Head of caudate nucleus (tissue), 42 donors: ENCODE data around the gene ADAMTS16.
A peak's percentile ranks its signal among the peaks of the same experiment; 100 is the strongest.

ENCODE experiments used
- DNase-seq, 42 donors: peaks; one replicate each; pipeline versions ENCODE4 v3.0.0 to v3.0.0-alpha.2; 2020 to 2021; ENCODE audit warnings: mixed read lengths in 7 of 42
- intact Hi-C: fragments of 100-400 bp; cut with DNase I; formaldehyde crosslinking; loops from one replicate; pipeline ENCODE4 v1.15.0; 2022

The ADAMTS16 gene

DNA sequence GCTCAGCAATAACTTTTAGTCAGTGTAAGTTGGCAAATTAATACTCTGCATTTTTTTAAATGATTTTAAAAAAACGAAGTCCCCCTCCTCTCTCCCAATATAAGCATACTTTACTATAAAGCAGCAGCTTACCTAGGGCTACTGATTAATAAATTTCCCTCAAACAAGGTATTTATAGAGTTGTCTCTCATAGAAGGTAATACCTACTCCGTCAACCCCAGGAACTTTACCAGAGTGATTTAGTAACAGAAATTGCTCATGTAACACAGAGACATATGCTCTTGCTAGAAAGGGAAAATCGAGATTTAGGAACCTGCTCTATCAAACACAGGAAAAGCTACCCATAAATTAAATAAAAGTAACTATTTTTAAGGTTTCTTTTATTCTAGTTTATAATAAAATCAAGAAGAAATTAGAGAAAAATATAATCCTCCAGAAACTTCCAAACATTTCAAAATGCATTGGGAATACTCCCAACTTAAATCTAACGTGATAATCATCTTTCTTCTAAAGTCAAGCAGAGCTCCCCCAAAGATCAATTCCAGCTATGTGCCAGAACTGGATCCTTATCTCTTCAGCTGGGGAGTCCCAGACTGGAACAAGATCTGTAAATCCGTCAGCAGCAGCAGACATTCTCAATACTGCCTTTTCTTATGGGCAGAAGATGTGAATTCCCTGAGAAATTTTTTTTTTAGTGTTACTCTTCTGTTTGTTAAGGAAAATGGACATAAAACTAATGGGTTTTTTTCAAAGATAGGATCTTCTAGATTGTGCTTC, 69.6 kb downstream of the ADAMTS16 start:
- intact Hi-C loops: no loop called here
- DNase-seq: no peak

DNA sequence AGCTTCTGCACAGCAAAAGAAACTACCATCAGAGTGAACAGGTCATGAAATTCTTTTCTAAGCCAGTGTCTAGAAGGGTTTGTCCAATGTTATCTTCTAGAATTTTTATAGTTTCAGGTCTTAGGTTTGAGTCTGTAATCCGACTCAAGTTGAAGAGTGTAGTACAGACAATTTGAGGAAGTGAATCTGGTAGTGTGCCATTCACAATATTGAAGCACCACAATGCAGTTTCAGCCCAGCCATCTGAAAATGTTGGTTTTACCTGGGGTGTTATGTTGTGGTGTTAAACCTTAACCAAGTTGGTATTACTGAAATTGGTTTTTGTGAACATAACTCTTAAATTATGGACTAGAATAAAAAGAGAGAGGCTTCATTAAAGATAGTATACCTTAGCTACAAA, 77.2 kb downstream of the ADAMTS16 start:
- intact Hi-C loops: no loop called here
- DNase-seq: no peak

DNA sequence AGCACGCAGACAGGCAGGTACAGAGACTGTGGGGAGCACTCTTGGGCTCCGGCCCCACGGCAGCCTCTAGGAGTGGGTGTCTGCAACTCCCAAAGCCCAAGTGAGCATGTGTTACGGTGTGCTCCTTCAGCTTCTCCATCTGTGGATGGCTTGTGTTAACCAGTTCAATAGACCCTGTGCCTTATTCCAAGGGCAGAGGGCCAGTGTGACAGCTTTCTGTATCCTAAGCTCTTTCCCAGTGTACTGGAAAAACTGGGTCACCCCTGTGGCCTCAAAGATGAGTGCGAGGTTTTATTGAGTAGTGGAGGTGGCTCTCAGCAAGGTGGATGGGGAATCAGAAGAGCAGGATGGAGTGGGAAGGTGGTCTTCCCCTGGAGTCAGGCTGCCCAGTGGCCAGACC, 78.3 kb downstream of the ADAMTS16 start:
- no peak for DNase-seq
- intact Hi-C loops: no loop called here

DNA sequence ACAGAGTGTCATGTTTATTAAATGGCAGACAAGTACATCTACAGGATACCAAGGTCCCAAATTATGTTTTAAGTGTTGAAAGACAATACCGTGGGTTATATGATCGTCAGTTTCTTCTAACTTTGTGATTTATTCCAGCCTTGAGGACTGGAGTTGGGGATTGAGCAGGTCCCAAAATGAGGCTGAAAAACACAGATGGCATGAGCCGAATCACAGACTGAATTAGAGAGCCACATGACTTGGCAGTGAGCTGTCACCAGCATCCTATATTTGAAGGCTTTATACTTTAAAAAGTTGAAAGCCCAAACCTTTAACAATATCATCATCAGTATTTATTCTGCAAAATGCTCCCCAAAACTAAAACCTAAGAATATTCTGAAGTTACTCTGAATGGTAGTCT, 79.4 kb downstream of the ADAMTS16 start:
- intact Hi-C loops: no loop called here

DNA sequence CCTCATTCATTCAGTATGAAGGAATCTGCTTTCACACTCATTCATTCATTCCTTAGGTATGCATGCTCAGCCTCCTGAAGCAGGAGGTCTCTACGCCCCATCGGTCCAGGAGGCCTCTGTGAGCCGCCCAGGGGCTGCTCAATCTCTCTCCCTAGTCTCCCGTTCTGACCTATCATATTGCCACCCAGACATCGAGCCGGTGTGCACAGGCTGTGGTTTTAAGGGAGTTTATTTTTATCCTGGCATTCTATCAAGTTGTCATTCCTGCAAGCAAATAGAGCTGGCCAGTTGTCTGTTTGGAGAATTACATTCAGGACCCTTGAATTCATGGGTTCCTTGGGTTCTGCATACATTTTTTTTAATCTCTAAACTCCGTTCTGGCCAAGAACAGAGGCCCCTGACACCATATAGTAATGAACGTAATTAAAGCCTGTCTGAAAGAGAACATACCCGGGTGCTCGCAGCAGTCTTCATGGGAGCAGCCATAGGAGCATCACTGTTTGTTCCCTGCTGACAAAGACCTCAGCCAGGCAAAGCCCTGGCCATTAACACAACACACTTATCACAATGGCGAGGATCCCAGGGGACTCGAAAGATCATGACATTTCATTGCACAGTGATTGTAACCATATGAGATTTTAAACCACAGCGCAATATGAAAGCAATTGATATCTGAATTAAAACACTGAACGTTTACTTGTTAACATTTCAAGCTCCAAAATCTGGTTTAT, 80.9 kb downstream of the ADAMTS16 start:
- intact Hi-C loops: no loop called here
- DNase-seq: no peak

More for the DNA sequence above, 79.4 kb downstream of the ADAMTS16 start:
- no peak for DNase-seq

DNA sequence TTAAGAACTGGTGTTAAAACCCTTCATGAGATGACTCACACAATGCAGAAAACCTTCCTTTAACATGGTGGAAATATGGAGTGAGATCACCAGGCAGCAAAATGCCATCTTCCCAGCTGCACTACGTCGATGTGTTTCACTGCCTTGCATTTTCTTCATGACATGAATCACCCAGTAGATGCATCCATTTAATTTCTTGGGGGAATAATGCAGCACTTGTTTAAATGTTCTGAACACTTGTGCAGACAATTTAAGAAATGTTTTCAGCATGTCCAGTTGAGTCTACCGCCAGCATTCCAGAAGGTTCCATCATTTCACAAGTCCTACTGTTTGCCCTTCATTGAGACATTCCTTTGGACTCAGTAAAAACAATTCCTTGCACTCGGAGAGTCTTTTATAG, 81.6 kb downstream of the ADAMTS16 start:
- intact Hi-C loops: no loop called here
- no peak for DNase-seq

DNA sequence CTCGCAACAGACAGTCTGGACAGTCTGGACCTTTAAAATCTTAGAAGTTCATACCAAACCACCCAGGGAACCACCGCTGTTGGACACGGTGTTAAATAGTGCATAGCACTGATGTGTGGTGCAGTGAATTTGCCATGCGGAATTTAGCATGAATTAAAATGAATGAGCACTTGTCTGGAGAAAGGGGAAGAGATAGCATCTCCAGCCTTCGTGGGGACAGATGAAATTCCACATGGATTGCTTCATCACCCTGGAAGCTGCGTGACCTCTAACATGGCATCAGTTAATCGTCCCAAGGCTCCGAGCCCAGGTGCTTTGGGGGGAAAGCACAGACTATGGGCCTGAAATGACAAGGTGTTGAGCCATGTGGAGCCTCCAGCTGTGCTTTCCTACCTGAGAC, 91.4 kb downstream of the ADAMTS16 start:
- no peak for DNase-seq
- intact Hi-C loops: no loop called here

DNA sequence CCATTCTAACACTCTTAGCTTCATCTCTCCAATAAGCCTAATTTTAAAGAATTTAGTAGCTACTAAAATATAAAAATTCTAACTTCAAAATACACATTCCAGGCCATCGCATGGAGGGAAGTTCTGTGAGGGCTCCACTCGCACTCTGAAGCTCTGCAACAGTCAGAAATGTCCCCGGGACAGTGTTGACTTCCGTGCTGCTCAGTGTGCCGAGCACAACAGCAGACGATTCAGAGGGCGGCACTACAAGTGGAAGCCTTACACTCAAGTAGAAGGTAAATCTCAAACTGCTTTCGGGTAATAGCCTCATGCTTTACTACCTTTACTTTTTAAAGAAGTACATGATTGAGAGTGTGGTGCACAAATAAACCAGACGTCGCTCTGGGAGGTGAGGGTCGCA, 94.8 kb downstream of the ADAMTS16 start:
- DNase-seq: no peak
- intact Hi-C loops: no loop called here

DNA sequence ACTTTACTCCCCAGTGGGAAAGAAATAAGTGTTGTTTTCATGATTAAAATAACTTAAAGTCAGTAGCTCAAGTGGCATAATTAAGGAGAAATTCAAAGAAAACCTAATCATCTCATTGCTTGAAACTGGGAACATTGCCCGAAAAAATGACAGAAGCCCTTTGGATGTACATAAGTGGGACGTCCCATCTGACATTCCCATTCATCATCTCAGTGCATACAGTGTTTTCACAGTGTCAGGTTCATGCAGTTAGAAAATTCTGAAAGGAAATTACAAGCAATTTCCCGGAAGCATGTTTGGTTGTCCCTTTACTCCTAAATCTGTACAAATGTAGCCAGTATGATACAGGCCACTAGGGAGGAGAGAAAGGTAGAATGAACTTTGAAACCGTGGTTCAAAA, 95.6 kb downstream of the ADAMTS16 start:
- no peak for DNase-seq
- intact Hi-C loops: no loop called here

DNA sequence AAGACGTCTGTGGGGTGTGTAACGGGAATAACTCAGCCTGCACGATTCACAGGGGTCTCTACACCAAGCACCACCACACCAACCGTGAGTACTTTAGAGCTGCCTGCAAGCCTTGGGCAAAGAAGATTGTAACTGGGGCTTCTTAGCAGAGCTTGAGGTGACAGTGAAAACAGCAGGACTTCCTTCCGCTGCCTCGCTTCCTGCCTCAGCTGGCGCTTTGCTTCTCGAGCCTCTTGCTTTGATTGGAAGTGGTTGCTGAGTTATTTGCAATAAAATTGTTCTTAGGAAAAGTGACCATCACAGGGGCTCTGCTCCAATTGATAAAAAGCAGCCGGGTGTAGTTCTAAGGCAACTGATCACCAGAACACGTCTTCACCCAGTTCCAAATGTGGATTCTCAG, 99.1 kb downstream of the ADAMTS16 start:
- DNase-seq: no peak
- intact Hi-C loops: no loop called here

DNA sequence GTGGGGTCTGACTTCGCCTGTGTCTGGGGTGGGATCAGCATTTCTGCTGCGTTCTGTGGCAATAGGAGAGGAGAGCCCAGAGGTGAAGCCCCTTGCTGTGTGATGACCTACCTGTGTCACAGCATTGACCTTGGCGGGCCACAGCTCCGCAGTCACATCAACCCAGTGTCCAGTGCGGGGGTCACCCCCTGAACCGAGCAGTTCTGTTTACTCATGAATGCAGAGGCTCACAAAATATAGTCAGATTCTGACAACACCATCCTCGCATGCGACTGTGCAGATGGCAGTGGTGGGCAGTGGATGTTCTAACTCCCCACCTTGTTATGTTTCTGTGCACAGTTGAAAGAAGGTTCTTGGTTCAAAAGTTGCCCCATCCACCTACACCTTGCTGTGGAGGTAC, 100.1 kb downstream of the ADAMTS16 start:
- intact Hi-C loops: no loop called here
- DNase-seq: no peak

DNA sequence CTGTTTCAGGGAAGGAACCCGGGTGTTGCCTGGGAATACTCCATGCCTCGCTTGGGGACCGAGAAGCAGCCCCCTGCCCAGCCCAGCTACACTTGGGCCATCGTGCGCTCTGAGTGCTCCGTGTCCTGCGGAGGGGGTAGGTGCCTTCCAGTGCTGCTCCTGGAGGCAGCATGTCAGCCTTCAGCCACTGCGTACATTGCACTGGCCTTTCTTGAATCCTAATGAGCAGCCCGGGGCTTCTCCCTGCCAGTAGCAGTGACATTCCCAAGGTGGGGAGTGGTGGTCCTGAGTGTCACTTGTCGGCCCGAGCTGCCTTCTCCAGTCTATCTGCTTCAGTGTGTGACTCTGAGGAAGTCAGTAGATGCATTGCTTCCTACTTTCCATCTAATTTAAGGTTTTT, 101.9 kb downstream of the ADAMTS16 start:
- DNase-seq: no peak
- intact Hi-C loops: no loop called here

DNA sequence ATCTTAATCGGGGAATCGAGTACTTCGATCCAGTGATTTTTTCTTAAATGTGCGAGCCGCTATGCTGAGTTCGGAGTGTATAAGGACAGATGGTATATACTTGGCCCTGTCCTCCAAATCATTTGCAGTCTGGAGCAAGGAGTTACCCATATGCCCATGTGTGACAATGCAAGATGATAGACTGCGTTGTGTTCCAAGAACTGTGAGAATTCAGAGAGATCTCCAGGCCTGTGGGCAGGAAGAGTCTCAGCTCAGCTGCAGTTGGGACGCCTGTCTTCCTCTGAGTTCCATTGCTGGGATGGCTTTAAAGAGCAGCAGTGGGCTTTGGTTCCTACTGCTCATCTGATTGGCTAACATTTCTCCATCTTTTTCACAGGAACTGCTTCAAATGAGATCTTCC, 106.6 kb downstream of the ADAMTS16 start:
- peak in 1 of 42 donors; percentile 9 for DNase-seq
- intact Hi-C loops: no loop called here

DNA sequence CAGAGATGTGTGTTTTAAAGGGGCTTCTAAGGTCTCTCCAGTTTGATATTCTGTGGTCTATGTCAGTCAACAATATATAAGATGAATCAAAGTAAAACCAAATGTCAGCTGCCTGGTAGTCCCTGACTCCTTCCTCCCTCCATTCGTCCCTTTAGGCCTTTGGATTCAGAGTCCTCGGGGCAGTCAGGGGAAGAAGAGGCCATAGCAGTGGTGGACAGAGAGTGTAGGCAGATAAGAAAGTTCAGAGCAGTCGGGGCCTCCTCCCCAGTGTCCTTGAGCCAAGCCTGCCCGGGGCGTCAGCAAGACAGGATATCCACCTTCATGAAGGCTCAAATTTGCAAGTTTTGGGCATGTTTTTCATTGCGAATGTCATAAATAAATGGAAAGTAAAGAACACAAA, 110.6 kb downstream of the ADAMTS16 start:
- intact Hi-C loops: no loop called here
- peak in 1 of 42 donors; percentile 32 for DNase-seq

DNA sequence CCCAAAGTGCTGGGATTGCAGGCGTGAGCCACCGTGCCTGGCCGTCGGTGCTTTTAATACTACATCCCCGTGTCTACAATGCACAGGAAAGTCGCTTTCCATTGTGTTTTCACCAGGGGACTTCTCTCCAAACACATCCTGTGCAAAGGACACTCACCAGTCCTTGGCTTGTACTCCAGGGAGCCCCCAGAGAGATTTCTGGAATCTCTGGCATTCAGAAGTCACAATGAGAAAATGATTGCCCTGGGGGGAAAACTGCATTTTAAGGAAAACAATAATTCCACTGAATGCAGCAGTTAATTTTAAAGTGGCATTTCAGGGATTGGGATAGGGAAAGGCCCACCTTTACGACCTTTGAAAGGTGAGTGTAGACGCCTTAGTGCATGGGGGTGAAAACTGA, 112.0 kb downstream of the ADAMTS16 start:
- DNase-seq: no peak

DNA sequence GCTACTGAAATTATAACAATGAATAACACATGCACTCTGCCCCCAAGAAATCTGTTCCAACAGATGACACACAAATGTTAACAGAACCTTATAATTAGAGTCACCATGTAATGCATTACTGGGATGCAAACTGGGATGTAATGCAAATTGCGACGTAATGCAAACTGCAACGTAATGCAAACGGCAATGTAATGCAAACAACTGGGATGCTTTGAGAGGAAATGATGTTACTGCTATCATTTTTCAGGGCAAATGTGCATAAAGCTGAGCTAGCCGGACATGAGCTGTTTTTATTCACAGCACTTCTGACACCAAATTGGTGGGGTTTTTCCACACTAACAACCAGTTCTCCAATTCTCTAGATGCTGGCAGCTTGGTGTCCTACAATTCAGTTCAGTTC, 117.2 kb downstream of the ADAMTS16 start:
- intact Hi-C loops: no loop called here
- no peak for DNase-seq

More for the DNA sequence above, 112.0 kb downstream of the ADAMTS16 start:
- intact Hi-C loops: no loop called here

DNA sequence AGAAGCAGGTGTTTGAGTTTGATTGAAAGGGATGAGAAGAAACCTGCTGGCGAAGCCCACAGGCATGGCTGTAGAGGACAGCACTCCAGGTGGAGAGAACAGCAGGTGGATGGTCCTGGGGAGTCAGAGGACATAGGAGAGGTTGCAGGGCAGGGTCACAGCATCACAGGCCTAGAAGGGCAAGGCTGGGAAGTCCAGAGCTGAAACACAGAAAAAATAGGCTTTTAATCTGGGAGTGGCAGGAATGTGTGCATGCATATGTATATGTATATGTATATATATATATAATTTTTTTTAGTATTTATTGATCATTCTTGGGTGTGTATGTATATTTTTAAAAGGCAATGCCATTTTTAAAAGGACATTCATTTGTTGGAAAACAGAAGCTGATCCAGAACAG, 118.4 kb downstream of the ADAMTS16 start:
- intact Hi-C loops: no loop called here

DNA sequence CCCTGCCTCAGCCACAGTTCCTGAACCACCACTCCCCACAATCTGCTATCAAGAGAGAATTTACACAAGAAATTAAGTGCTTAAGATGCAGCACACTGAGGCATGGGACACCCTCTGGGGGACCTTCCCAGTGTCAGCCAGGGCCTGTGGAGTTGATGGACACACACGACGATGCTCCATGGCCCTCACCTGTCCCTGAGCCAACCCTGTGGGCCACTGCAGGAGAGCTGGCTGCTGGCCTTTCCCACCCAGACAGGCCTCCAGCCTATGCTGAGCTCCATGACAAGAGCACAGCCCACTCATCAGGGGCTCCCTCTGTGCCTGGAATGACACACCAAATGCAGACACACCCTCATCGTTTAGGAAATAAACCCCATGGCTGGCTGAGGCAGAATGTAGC, 124.6 kb downstream of the ADAMTS16 start:
- intact Hi-C loops: no loop called here
- no peak for DNase-seq

More for the DNA sequence above, 118.4 kb downstream of the ADAMTS16 start:
- DNase-seq: no peak

DNA sequence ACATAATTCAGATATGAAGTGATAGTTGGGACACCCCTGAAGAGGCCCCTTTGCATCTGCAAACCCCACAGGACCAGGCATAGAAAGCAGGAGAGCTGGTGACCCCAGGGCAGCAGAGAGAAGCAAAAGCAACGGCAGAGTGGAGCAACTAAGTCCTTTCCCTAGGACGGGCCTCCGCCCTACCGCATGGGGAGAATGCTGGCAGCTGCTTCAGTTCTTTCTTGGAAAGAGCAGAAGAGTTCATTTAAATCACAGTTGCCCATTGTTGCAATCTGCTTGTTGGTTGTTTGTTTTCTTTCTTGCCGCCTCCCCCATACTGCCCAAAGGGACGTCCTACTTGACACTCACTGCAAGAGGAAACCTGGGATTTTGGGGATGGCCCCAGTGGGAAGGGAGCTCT, 126.2 kb downstream of the ADAMTS16 start:
- no peak for DNase-seq
- intact Hi-C loops: no loop called here

DNA sequence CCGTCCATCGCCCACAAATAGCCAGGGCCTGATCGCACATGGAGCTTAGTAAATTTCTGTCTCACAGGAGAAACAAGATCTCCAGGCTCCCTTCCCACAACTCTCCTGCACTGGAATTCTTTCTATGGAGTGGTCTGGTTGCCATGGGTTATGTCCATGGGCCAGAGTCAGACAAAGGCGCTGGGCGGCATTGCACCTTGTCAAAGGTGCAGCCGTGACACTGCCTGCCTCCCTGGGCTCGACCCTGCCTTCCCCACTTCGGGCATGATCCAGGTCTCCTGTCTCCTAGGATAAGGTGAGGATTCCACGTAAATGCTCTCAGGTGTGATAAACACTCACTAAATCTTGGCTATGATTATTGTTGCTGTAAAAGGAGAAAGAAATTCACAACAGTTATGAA, 130.0 kb downstream of the ADAMTS16 start:
- intact Hi-C loops: no loop called here
- peak in 2 of 42 donors; percentile 31 to 33 for DNase-seq
